KBM-7 (cell line): Measurements from ENCODE around the gene PCDHGA9.

Experiments used
- DNase-seq: peaks from one replicate; pipeline ENCODE4 v3.0.0-alpha.2; 2015
- in situ Hi-C: fragments of 300-500 bp; cut with MboI; formaldehyde crosslinking; loops from 2 replicates; pipeline ENCODE4 v1.14.3; 2020; ENCODE audit warnings: low sequenced_read_pairs, low pct_unique_long_range_greater_than_20kb, mixed read lengths

PCDHGA9 gene

GRCh38 chr5:141402553-141403243 lies at the start of gene PCDHGA9:
PCDHGA9 (plus strand) TSS chr5:141402778; CDS start chr5:141402953, 175 bp downstream.
- in situ Hi-C loops, result no loop called here
- peak; percentile 3 for DNase-seq

GRCh38 chr5:141354900-141355469 lies 47.6 kb upstream of the PCDHGA9 start, which contains the start of gene PCDHGA4:
PCDHGA4 (plus strand) TSS chr5:141355021; CDS start chr5:141355108, 87 bp downstream.
- in situ Hi-C loops, result loop anchor here (25.0 kb wide), 1 partner anchor 207 kb away; no protein-coding TSS in a partner anchor

GRCh38 chr5:141355641-141356040 lies 46.9 kb upstream of the PCDHGA9 start:
- in situ Hi-C loops, result loop anchor here (25.0 kb wide), 1 partner anchor 207 kb away; no protein-coding TSS in a partner anchor
- no peak for DNase-seq

More at GRCh38 chr5:141354900-141355469, 47.6 kb upstream of the PCDHGA9 start, which contains the start of gene PCDHGA4:
- DNase-seq, result peak; percentile 17

- in situ Hi-C loops, result loop anchor here (25.0 kb wide), 1 partner anchor 206 kb away; no protein-coding TSS in a partner anchor
- DNase-seq, result no peak
Measured at GRCh38 chr5:141356133-141356532, 46.4 kb upstream of the PCDHGA9 start.

GRCh38 chr5:141356950-141357349 lies 45.6 kb upstream of the PCDHGA9 start:
- DNase-seq, result no peak
- in situ Hi-C loops, result loop anchor here (25.0 kb wide), 1 partner anchor 205 kb away; no protein-coding TSS in a partner anchor

- peak; percentile 75 for DNase-seq
- in situ Hi-C loops, result loop anchor here (25.0 kb wide), 1 partner anchor 202 kb away; no protein-coding TSS in a partner anchor
Measured at GRCh38 chr5:141359790-141360426, 42.7 kb upstream of the PCDHGA9 start, which contains the start of gene PCDHGB2. PCDHGB2 (plus strand) TSS chr5:141359994; CDS start chr5:141360136, 142 bp downstream.

- no peak for DNase-seq
- in situ Hi-C loops, result loop anchor here (25.0 kb wide), 1 partner anchor 202 kb away; no protein-coding TSS in a partner anchor
Measured at GRCh38 chr5:141360685-141361084, 41.9 kb upstream of the PCDHGA9 start.

- no peak for DNase-seq
- in situ Hi-C loops, result loop anchor here (25.0 kb wide), 1 partner anchor 200 kb away; no protein-coding TSS in a partner anchor
Measured at GRCh38 chr5:141362719-141363118, 39.9 kb upstream of the PCDHGA9 start.

- in situ Hi-C loops, result loop anchor here (25.0 kb wide), 1 partner anchor 198 kb away; no protein-coding TSS in a partner anchor
- no peak for DNase-seq
Measured at GRCh38 chr5:141363952-141364660, 38.5 kb upstream of the PCDHGA9 start, which contains the start of gene PCDHGA5. PCDHGA5 (plus strand) TSS chr5:141364162; CDS start chr5:141364331, 169 bp downstream.

GRCh38 chr5:141366016-141366896 lies 36.3 kb upstream of the PCDHGA9 start:
- in situ Hi-C loops, result loop anchor here (25.0 kb wide), 1 partner anchor 196 kb away; no protein-coding TSS in a partner anchor
- DNase-seq, result no peak

GRCh38 chr5:141369994-141370848 lies 32.4 kb upstream of the PCDHGA9 start, which contains the start of gene PCDHGB3:
PCDHGB3 (plus strand) TSS chr5:141370242; CDS start chr5:141370395, 153 bp downstream.
- DNase-seq, result no peak
- in situ Hi-C loops, result loop anchor here (25.0 kb wide), 1 partner anchor 192 kb away; no protein-coding TSS in a partner anchor

- no peak for DNase-seq
- in situ Hi-C loops, result loop anchor here (25.0 kb wide), 1 partner anchor 190 kb away; no protein-coding TSS in a partner anchor
Measured at GRCh38 chr5:141371572-141372475, 30.8 kb upstream of the PCDHGA9 start.

- DNase-seq, result no peak
- in situ Hi-C loops, result loop anchor here (25.0 kb wide), 1 partner anchor 189 kb away; no protein-coding TSS in a partner anchor
Measured at GRCh38 chr5:141373673-141374317, 28.8 kb upstream of the PCDHGA9 start, which contains the start of gene PCDHGA6. PCDHGA6 (plus strand) TSS chr5:141373891; CDS start chr5:141374084, 193 bp downstream.

- in situ Hi-C loops, result loop anchor here (25.0 kb wide), 1 partner anchor 188 kb away; no protein-coding TSS in a partner anchor
- no peak for DNase-seq
Measured at GRCh38 chr5:141374627-141375026, 28.0 kb upstream of the PCDHGA9 start.
